ENCODE data around the gene ADAMTS12.
A peak's percentile ranks its signal among the peaks of the same experiment; 100 is the strongest.

Gene ADAMTS12

DNA sequence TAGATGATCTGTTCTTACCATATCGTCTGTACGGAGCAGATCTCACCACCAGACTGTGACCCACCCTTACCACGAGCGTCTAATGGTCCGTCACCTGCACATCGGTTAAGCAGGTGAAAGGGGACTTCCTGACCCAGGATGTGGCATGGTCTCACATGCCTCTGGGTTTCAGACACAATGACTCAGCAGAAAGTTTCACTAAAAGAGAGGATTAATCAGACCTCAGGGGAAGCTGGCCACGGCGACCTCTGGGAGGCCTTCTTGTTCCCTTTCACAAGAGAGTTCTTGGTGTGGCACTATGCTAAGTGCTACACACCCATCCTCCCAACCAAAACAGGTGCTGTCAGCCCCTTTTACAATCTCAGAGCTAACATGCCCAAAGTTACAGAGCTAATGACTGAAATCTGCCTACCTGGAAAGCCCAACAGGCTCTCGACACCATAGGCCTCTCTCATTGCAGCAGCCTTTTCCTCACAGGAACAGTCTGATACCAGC, 41.6 kb downstream of the ADAMTS12 start:
- no peak for DNase-seq

DNA sequence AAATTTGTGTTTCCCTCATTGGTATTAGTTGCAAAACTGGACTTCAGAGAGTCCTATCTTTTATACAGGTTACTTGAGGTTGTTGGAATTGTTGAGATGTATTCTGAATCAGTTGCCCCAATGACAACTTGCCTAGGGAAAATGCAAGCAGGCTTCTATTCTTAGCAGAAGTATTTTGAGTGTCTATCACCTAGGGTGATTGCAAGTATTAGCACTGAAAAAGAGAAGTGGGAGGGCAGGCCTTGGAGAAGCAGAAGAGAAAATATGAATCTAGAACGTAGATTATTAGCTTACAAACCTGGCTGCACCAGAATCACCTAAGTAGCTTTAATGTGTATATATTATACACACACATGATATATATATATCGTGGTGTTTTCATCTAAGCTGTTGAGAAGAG, 43.2 kb downstream of the ADAMTS12 start:
- DNase-seq = no peak

DNA sequence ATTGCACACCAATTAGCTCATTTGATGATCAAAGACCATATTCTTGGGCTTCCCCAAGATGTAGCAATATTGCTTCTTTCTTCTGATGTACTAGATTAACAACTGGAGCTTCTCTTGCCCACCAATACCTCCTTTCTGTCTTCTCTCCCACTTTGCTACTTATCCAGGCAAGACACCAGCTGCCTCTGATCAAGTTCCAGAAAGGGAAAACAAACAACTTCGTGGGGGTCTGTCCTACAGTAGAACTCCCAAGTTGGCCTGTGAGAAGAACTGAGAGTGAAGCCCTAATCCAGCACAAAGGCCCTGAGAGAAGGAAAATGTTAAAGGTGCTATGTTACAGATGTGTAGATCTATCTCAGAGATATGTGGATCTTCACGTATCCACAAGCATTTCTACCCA, 44.9 kb downstream of the ADAMTS12 start:
- no peak for DNase-seq

DNA sequence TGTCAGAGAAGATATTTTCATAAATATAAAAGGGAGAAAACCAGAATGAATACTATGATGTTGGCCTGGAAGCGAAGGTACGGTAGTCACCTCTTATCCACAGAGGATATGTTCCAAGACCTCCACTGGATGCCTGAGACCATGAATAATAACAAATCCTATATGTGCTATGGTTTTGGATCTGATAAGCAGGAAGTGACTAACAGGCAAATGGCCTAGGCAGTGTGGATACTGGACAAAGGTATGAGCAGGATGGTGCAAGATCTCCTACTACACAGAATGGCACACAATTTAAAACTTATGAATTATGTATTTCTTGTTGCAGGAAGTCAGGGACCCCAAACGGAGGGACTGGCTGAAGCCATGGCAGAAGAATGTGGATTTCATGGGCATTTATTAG, 48.2 kb downstream of the ADAMTS12 start:
- no peak for DNase-seq

DNA sequence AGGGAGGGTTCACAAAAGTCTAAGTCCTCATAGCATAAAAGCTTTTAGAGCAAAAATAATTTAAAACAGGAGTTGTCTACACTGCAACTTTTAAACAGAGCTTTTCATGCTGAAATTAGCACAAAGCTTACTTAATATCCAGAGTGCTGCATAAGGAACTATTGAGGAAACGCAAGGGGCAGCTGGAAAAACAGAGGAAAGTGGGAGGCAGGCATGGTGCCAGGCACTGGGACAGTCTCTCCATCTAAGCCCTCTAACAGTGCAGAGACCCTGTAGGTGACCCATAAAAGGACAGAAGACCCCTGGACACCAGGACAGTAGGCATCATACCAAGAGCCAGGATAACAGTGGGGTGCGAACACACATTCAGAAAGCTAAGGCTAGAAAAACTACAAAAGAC, 49.3 kb downstream of the ADAMTS12 start:
- DNase-seq = no peak

DNA sequence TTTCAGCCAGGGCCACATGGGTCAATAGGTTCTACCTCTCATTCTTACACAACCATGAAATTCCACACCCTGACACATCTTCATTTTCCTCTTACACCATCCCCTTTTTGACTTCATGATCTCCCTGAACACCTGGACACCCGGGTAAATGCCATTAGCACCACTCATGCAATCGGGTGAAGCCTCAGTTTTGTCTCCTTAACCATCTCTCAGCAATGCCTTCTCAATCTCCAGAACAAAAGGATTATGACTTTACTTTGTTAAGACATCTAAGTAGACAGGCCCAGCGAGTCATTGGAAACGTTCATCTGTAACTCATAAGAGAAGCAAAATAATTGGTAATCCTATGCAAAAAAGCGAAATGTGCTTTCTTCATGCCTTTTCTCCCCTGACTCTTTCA, 49.9 kb downstream of the ADAMTS12 start:
- DNase-seq = no peak

DNA sequence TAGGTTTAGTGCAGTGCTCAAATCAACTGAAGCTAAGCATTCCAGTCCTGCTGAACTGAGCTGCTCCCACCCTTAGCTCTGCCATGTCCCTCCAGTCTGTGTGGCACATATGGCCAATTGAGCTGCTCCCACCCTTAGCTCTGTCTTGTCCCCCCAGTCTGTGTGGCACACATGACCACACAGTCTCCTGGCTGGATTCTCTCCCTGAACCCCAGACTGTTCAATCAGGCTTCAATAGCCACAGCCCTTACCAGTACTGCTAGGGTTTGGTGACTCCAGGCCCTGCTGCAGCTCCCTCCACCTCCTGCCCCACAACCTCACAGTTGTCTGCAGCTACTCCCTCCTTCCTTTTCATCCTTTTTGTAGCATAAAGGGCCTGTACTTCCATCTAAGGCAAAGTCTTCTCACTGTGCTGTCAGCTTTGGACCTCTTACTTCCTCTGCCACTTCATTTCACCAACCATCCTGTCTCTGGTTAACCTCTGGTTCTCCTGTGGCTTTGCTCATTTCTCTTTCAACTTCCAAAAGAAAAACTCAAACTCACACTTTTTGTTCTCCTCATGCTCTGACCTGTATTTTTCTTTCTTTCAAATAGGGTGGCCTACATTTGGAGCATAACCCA, 50.8 kb downstream of the ADAMTS12 start:
- DNase-seq = no peak

DNA sequence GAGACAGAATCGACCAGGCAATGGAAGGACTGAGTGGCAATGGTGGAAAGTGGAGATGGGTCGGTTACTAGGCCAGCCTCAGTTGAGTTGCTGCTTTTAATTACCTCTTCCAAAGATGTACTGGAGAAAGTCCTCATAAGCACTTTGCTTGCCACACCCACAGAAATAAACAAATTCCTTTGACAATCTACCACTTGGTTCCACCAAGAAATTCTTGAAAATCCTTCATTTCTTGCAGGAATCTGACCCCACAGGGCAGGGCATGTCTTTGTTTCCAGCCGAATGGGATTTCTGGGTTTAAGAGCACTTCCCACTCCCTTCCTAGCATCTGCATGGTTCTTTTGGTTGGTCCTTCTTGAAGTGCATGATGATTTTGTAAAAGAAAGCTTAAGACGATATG, 54.5 kb downstream of the ADAMTS12 start:
- no peak for DNase-seq

DNA sequence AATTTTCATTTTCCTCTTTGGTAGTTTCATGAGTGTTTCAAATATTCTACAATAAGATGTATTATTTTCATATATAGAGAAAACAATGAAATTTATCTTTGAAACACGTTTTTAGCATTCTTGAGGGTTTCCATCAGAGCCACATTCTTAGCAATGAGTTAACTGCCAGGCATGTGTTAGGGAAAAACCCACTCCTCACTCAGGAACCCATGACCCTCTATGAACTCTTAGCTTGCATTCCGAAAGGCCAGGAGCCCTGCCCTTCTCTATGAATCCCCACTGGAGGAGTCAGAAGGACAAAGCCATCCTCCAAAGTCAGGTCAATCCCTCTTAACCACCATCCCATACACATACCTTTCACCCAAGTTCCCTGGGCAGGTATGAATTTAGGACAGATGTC, 57.5 kb downstream of the ADAMTS12 start:
- DNase-seq = no peak

DNA sequence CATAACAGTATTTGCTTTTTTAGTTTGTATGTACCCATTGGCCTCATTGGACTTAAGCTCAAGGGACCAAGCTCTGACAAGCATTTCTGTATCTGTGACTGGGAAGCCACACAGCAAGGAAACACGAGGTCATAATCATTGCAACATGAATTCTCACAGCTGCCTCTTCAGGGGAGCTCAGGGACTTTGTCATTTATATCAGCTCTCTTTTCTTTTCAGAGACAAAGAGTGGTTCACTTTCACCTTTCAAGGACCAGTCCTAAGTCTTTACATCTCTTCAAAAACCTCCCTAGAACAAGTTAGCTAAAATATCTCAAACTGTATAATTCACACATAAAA, 58.6 kb downstream of the ADAMTS12 start:
- no peak for DNase-seq

DNA sequence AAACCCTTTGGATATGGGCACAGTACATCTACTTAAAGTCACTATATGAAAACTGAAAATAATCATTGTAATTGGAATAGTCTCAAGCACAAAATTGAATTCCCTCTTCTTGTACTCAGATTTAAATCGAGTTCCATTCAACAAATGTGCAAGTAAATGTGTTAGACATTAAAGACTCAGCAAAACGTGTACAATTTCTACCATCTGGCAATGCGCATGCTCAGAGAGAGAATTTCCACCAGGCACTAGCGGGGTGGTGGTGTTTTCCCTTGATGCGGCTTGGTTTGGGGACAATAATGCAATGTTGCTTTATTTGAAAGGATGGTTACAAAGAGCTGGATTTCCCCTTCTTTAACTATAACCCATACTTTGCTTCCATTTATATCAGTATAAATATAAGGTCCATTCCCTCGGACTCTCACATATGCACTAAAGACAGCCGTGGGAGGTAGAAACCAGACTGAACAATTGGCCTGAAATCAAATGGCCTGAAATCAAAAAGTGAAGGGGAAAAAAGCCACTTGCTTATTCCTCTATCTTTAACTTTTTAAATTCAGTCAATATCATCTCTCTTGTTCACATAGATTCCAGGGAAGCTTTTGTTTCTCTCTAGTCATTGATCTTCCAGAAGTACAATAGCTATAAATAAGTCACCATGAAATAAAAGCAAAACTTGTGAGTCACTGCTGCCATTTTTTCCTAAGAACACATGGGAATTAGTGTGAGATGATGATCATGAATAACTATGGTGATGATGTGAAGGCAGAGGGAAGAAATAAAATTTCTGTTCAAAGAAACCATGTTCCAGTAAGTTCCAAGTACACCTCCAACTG, 59.2 kb downstream of the ADAMTS12 start:
- DNase-seq = no peak

DNA sequence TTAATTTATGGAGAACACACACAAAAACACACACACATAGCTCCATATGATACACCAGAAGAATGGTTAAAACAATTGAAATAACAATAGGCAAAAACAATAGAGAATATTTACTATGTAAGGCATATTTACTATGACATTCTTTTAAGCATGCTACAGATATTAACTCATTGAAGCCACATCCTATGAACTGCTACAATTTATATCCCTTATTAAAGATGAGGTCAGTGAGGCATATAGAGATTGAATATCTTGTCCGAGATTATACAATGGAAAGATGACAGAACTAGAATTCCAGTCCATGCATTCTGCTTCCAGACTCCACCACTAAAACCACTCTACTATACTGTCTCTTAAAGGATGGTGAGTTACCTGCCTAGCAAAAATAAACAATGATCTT, 60.7 kb downstream of the ADAMTS12 start:
- no peak for DNase-seq

DNA sequence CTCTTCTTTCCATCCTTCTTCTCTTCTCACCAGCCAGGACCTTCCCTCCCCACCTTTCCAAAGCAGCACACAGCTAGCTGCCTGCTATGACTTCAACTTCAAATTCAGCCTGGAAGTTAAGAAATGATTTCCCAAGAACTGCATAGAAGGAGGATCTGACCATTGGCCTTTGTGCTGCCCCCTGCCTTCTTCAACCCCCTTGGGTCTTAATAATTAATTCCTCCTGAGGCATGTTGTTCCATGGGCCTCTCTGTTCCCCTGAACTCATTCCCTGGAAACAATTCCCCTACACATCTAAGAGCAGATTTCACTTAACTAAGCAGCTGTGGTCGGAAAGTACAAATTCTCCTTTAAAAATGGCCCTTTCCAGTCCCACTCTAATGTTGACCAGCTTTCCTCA, 62.4 kb downstream of the ADAMTS12 start:
- DNase-seq = no peak

DNA sequence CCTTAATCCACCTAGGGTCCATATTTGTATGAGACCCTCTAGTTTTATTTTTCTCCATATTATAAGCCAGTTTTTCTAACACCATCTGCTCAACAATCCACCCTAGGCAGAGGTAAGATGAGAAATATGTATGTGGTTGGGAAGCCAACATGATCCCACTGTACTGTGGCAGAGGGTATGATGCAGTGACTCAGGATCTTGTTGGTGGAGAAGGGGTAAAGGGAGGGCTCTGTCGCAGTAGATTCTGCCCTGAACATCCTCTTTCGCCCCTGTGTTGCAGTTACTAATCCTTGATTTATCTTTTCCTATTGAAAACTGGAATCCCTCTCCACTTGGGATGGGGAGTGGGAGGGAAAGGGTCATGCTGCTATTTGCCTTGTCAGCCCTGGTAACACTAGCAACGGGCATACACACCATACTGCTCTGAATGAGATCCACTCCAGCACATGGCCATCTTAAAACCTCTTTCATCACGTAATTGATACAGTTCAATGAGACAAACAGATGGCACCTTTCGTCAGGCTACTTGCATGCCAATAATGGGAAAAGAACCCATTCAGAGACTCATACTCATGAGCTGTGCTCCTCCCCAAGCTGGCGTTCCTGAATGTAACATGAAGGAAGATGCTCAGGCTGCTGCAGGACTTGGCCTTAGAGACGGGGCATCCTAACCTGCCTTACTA, 63.0 kb downstream of the ADAMTS12 start:
- DNase-seq = no peak

DNA sequence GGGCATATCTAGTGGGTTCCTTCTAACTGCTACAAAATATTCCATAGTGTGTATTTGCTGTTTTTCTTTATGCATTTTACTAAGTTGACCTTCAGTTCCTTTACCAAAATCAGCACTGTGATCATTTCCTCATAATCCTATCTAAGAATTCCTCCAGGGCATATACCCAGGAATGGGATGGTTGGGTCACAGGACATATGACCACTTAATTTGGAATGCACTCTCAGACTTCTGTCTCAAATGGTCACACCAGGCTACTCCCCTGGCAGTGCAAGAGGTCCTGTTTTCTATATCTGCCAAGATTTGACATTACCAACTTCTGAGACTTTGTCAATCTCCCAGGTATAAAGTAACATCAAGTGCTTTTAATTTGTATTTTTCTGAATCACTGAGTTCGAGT, 63.9 kb downstream of the ADAMTS12 start:
- DNase-seq = no peak

DNA sequence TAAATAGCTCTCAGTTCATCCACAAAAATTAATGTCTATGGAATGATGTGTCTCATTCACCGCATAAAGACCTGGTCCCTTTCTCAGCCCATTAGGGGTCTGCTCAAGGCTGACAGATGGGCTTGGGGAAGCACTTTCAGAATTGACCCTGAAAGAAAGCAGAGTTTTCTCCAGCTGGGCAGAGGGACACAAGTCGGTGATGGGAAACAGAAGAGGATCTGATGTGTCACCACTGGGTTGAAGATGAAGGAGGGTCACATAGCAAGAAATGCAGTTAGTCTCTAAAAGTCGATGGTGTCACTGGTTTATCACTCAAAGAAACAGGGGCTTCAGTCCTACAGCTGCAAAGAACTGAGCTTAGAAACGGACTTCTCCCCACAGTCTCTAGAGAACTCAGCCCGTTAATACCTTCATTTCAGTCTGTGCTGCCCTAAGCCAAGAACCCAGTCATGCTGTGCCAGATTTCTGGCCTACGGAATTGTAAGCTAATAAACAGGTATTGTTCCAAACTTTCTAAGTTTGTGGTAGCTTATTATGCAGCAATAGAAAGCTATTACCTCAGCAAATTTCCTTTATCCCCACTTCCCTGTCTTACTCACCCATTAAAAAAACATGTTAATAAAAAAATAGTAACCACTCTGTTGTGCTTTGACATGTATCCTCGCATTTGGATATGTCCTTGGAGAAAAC, 64.6 kb downstream of the ADAMTS12 start:
- DNase-seq = no peak

DNA sequence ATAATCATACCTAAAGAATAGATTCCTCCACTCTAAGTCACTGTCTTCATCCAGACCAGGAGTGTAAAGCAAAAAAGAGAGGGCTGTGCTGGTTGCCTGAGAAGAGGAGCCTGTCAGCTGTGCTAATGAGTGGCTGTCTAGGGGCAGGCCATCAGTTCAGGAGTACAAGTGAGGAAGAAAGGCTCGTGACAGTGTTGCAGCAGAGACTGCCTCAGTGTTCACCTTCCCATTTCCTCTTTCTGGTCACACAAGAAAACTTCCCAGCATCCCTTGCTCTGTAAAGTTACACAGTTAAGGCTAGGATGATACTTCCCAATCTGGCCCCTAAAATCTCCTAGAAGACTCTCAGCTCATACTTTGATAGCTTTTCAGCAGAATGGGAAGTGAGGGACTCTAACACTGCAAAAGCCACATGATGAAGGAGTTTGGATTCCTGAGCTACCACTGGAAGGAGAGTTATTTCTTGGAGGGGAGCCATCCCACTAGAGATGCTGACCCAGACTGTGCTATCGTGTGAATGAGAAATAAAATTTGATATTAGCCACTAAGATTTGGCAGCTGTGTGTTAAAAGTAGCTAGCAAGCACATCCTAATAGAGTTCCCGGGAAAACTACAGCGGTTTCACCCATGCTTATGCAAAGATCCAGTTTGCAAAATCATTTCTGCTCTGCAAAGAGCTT, 67.1 kb downstream of the ADAMTS12 start:
- peak in 12 of 51 donors; percentile 1 to 35 (median 4) for DNase-seq

DNA sequence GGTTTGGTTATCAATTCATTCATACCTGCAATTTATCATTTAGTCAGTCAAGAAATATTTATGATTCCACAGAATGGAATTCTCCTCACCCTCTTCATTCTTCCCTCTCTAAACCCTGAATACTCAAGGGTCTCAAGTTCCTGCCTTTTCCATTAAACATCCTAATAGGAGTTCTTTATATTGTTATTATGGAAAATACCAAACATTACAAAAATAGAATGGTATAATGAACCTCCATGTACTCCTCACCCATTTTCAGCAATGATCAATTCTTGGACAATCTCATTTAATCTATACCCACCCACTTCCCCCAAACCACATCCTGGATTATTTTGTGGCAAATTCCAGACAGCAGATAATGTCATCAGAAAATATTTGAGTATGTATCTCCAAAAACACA, 74.5 kb downstream of the ADAMTS12 start:
- DNase-seq = no peak

DNA sequence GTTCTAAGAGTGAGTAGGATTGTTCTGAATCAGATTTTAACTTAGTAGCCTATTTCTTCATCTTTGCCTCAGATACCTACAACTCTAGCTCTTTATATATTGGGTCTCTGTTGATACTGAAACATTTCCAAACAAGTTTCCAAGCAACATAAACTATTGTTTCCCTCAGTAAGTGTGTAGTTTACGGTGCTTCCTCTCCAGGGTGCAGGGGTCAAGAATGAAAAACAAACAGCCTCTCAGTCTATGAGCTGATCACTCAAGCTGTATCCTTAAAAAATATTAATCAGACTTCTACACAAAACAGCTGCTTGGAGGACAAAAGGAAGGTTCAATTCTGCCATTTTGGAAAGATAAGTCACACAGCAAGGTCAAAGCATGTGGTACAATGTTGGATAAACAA, 75.0 kb downstream of the ADAMTS12 start:
- DNase-seq = no peak

DNA sequence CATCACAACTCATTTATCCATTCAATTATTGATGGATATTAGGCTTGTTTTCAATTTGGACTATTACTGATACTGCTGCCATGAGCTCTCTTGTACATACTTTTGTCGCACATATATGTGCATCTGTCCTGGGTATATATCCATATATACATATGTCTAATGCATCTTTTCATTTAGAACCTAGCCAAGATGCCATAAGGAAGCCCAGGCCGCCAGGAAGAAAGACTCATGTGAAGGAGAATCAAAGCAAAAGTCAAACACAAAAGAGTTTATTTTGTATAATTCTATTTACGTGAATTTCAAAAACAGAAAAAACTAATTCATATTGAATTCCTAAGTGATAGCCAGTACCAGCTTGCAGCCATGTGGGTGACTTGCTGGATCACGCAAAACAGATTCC, 79.0 kb downstream of the ADAMTS12 start:
- no peak for DNase-seq

DNA sequence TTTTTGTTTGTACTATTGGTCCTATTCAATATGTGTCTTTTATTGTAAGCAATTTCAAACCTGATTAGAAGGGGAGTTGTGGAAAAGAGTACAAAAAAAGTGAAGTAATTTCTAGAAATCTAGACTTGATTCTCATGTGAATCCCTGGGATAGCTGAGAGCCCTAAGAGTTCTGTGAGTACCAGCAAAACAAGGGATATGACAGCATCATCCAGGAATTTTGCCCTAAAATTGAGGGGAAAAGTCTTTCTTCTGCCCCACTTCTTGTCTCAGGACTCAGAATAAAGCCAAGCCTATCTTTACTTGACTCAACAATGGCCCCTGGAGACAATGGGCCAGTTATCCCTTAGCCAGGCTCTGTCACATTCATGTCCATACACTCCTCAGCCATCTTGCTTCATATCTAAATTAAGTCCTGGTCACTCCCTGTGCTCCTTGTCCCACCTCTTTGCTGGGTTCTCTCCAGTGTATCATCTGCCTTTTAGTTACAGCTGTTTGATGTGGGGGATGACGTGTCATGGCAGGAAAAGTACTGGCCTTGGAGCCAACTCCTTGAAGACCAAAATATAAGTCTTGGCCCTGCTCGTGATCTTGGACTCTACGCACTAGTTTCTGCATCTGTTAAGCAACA, 81.2 kb downstream of the ADAMTS12 start:
- DNase-seq = no peak
